ENCODE measurements around the gene ERCC1. TPM values are rescaled to one million over a fixed set of nuclear protein-coding genes. Genes with fewer than 3 reads are reported as not detected.
A peak's percentile ranks its signal among the peaks of the same experiment; 100 is the strongest.

The ERCC1 gene
- total RNA-seq, 1 donor from 2014 or later = 25.8 TPM

GRCh38 chr19:45370410-45371204 is 53.1 kb downstream of the ERCC1 start, which contains the start of gene ERCC2:
Gene ERCC2 (minus strand): TSS chr19:45370573. CDS start chr19:45370540, 33 bp downstream.
- ATAC-seq = peak; percentile 98
- DNase-seq (ENCODE audit: low spot score) = peak; percentile 100

GRCh38 chr19:45368737-45369340 is 54.9 kb downstream of the ERCC1 start:
- DNase-seq (ENCODE audit: low spot score) (no peak), ATAC-seq (no peak)

- DNase-seq (ENCODE audit: low spot score) = no peak
- ATAC-seq = no peak
Observed at GRCh38 chr19:45368127-45368526, 55.6 kb downstream of the ERCC1 start.

- no peak for ATAC-seq
- no peak for DNase-seq (ENCODE audit: low spot score)
Observed at GRCh38 chr19:45364696-45365095, 59.0 kb downstream of the ERCC1 start.

GRCh38 chr19:45363861-45364459 is 59.8 kb downstream of the ERCC1 start:
- DNase-seq (ENCODE audit: low spot score) (no peak), ATAC-seq (no peak)

- DNase-seq (ENCODE audit: low spot score) = no peak
- no peak for ATAC-seq
Observed at GRCh38 chr19:45362291-45362690, 61.4 kb downstream of the ERCC1 start.

- ATAC-seq (no peak), DNase-seq (ENCODE audit: low spot score) (no peak)
Observed at GRCh38 chr19:45361608-45362007, 62.1 kb downstream of the ERCC1 start.

GRCh38 chr19:45358213-45358792 is 65.4 kb downstream of the ERCC1 start:
- ATAC-seq = no peak
- no peak for DNase-seq (ENCODE audit: low spot score)

- no peak for DNase-seq (ENCODE audit: low spot score)
- no peak for ATAC-seq
Observed at GRCh38 chr19:45357445-45357783, 66.3 kb downstream of the ERCC1 start.

Other genes with a start within 250 kb of the ERCC1 start
- gene TRAPPC6A, start 245.7 kb downstream of the ERCC1 start, total RNA-seq = 30.6 TPM
- 6.5 TPM for gene BLOC1S3, start 245.1 kb downstream of the ERCC1 start, total RNA-seq
- 4.3 TPM for gene EXOC3L2, start 178.5 kb downstream of the ERCC1 start, total RNA-seq
- gene MARK4, start 172.6 kb downstream of the ERCC1 start, total RNA-seq = 17.5 TPM
- gene CKM, start 101.0 kb downstream of the ERCC1 start, total RNA-seq = not detected
- not detected for gene KLC3, start 83.2 kb downstream of the ERCC1 start, total RNA-seq
- 15.3 TPM for gene ERCC2, start 53.3 kb downstream of the ERCC1 start, total RNA-seq
- 8.0 TPM for gene PPP1R13L, start 18.8 kb downstream of the ERCC1 start, total RNA-seq
- 2.2 TPM for gene POLR1G, start 17.3 kb downstream of the ERCC1 start, total RNA-seq
- 0.35 TPM for gene FOSB, start 44.1 kb upstream of the ERCC1 start, total RNA-seq
- 3.0 TPM for gene RTN2, start 73.1 kb upstream of the ERCC1 start, total RNA-seq
- 0.86 TPM for gene PPM1N, start 74.5 kb upstream of the ERCC1 start, total RNA-seq
- 21.7 TPM for gene VASP, start 83.6 kb upstream of the ERCC1 start, total RNA-seq
- 8.3 TPM for gene OPA3, start 160.9 kb upstream of the ERCC1 start, total RNA-seq
- gene GPR4, start 178.3 kb upstream of the ERCC1 start, total RNA-seq = 1.2 TPM
- 17.9 TPM for gene EML2, start 215.5 kb upstream of the ERCC1 start, total RNA-seq
- gene GIPR, start 244.3 kb upstream of the ERCC1 start, total RNA-seq = 0.18 TPM